Measurements from ENCODE around the gene P2RY12.

Gene P2RY12

GRCh38 chr3:151315136-151315535, 69.4 kb downstream of the P2RY12 start:
- Histone ChIP-seq H3K36me3 (replicated peaks; ENCODE audit: low read depth, low read length) (no peaks in the 10 kb centered on the region), H3K27ac (ENCODE audit: low read length) (no peak overlapping the region), H3K4me1 (ENCODE audit: low read length) (peaks cover 22% of the 10 kb centered on the region), H3K9ac (ENCODE audit: low read length) (no peak overlapping the region), H2AFZ (ENCODE audit: low read depth, low read length) (no peak overlapping the region), H3K79me2 (ENCODE audit: low read length) (no peaks in the 10 kb centered on the region), H3K4me2 (ENCODE audit: low read length) (no peak overlapping the region), H3K9me3 (ENCODE audit: insufficient read depth, low read length) (no peaks in the 10 kb centered on the region), H4K20me1 (ENCODE audit: insufficient read depth, low read length) (no peaks in the 10 kb centered on the region), H3K27me3 (ENCODE audit: low read depth, low read length) (no peaks in the 10 kb centered on the region), H3K4me3 (ENCODE audit: low read length) (no peak overlapping the region)
- TF ChIP-seq EZH2phosphoT487 (IDR thresholded peaks at IDR 0.05; ENCODE audit: low read depth) (no peak), CTCF (IDR thresholded peaks at IDR 0.05; ENCODE audit: low read depth, low read length) (no peak)

GRCh38 chr3:151314593-151314992, 70.0 kb downstream of the P2RY12 start:
- TF ChIP-seq EZH2phosphoT487 (IDR thresholded peaks at IDR 0.05; ENCODE audit: low read depth), result no peak
- no peak for TF ChIP-seq CTCF (IDR thresholded peaks at IDR 0.05; ENCODE audit: low read depth, low read length)
- Histone ChIP-seq H3K9ac (ENCODE audit: low read length) (no peak overlapping the region), H3K79me2 (ENCODE audit: low read length) (no peaks in the 10 kb centered on the region), H3K4me2 (ENCODE audit: low read length) (no peak overlapping the region), H3K27me3 (ENCODE audit: low read depth, low read length) (no peaks in the 10 kb centered on the region), H2AFZ (ENCODE audit: low read depth, low read length) (no peak overlapping the region), H3K27ac (ENCODE audit: low read length) (no peak overlapping the region), H3K9me3 (ENCODE audit: insufficient read depth, low read length) (no peaks in the 10 kb centered on the region), H3K4me3 (ENCODE audit: low read length) (no peak overlapping the region), H3K36me3 (replicated peaks; ENCODE audit: low read depth, low read length) (no peaks in the 10 kb centered on the region), H4K20me1 (ENCODE audit: insufficient read depth, low read length) (no peaks in the 10 kb centered on the region), H3K4me1 (ENCODE audit: low read length) (peaks cover 16% of the 10 kb centered on the region)

- Histone ChIP-seq H2AFZ (ENCODE audit: low read depth, low read length) (no peak overlapping the region), H3K4me3 (ENCODE audit: low read length) (no peak overlapping the region), H3K9ac (ENCODE audit: low read length) (no peak overlapping the region), H3K4me2 (ENCODE audit: low read length) (no peak overlapping the region), H3K4me1 (ENCODE audit: low read length) (peaks cover 13% of the 10 kb centered on the region), H3K27ac (ENCODE audit: low read length) (no peak overlapping the region), H3K79me2 (ENCODE audit: low read length) (no peaks in the 10 kb centered on the region), H3K27me3 (ENCODE audit: low read depth, low read length) (no peaks in the 10 kb centered on the region), H3K9me3 (ENCODE audit: insufficient read depth, low read length) (no peaks in the 10 kb centered on the region), H4K20me1 (ENCODE audit: insufficient read depth, low read length) (no peaks in the 10 kb centered on the region), H3K36me3 (replicated peaks; ENCODE audit: low read depth, low read length) (no peaks in the 10 kb centered on the region)
- no peak for TF ChIP-seq CTCF (IDR thresholded peaks at IDR 0.05; ENCODE audit: low read depth, low read length)
- no peak for TF ChIP-seq EZH2phosphoT487 (IDR thresholded peaks at IDR 0.05; ENCODE audit: low read depth)
These were observed 70.4 kb downstream of the P2RY12 start for GRCh38 chr3:151314137-151314536.

- Histone ChIP-seq H3K4me2 (ENCODE audit: low read length) (no peak overlapping the region), H3K27me3 (ENCODE audit: low read depth, low read length) (no peaks in the 10 kb centered on the region), H3K4me3 (ENCODE audit: low read length) (no peak overlapping the region), H4K20me1 (ENCODE audit: insufficient read depth, low read length) (no peaks in the 10 kb centered on the region), H3K4me1 (ENCODE audit: low read length) (peaks cover 22% of the 10 kb centered on the region), H2AFZ (ENCODE audit: low read depth, low read length) (no peak overlapping the region), H3K79me2 (ENCODE audit: low read length) (no peaks in the 10 kb centered on the region), H3K9me3 (ENCODE audit: insufficient read depth, low read length) (no peaks in the 10 kb centered on the region), H3K27ac (ENCODE audit: low read length) (no peak overlapping the region), H3K9ac (ENCODE audit: low read length) (no peak overlapping the region), H3K36me3 (replicated peaks; ENCODE audit: low read depth, low read length) (no peaks in the 10 kb centered on the region)
- TF ChIP-seq EZH2phosphoT487 (IDR thresholded peaks at IDR 0.05; ENCODE audit: low read depth), result no peak
- TF ChIP-seq CTCF (IDR thresholded peaks at IDR 0.05; ENCODE audit: low read depth, low read length), result no peak
These were observed 71.6 kb downstream of the P2RY12 start for GRCh38 chr3:151312972-151313371.

Measured in OCI-LY3 (cell line).